Mucosa of stomach (tissue), 1 donor: ENCODE measurements around the gene TNC.

Source experiments
- H3K27me3 ChIP-seq: one replicate; pipeline ENCODE4 v1.7.0; 2013; ENCODE audit warnings: mild to moderate bottlenecking, low read length; ENCODE audit not compliant: control insufficient read depth, insufficient read depth
- H3K36me3 ChIP-seq: one replicate; pipeline ENCODE4 v1.7.0; 2013; ENCODE audit warnings: low read length; ENCODE audit not compliant: control insufficient read depth, insufficient read depth
- H3K4me1 ChIP-seq: one replicate; pipeline ENCODE4 v1.7.0; 2013; ENCODE audit warnings: mild to moderate bottlenecking, low read length; ENCODE audit not compliant: control insufficient read depth, insufficient read depth
- H3K4me3 ChIP-seq: one replicate; pipeline ENCODE4 v1.7.0; 2013; ENCODE audit warnings: low read length
- H3K9ac ChIP-seq: one replicate; pipeline ENCODE4 v1.7.0; 2013; ENCODE audit warnings: mild to moderate bottlenecking, low read length, moderate library complexity
- H3K9me3 ChIP-seq: one replicate; pipeline ENCODE4 v1.7.0; 2013; ENCODE audit warnings: mild to moderate bottlenecking, low read length, moderate library complexity; ENCODE audit not compliant: control insufficient read depth
- donor health status: Pancreatic carcinoma.

The TNC gene

DNA sequence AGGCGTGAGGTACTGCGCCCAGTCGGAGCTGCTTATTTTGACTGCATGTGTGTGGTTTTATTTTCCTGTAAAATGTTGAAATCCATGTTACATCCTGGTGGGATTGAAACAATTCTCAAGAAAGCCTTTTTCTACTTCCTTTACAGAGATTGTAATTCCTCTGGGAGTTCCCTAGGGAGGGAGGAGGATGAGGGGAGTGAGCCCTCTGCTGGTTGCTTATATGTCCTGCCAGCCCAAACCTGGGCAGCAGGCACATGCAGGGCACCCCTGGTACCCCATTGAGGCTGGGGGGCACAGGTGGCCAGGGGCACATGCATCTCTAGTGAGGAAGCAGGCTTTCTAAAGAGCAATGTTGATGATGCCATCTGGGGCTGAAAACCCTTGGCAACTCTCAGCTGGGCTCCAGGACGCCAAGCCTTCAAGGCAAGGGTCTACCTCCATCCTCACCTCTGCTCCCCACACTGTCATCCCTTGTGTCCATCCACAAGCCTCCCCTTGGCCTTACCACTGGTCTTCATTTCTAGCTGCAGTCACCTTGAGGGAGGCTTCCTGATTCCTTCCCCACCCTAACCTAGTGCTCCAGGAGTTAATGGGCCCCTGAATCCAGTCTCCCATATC, 102.8 kb downstream of the TNC start:
- Histone ChIP-seq H3K36me3 (no peaks in the 10 kb centered on the region), H3K4me3 (no peak overlapping the region), H3K9me3 (no peaks in the 10 kb centered on the region), H3K4me1 (peaks cover 5% of the 10 kb centered on the region), H3K9ac (no peak overlapping the region), H3K27me3 (no peaks in the 10 kb centered on the region)

DNA sequence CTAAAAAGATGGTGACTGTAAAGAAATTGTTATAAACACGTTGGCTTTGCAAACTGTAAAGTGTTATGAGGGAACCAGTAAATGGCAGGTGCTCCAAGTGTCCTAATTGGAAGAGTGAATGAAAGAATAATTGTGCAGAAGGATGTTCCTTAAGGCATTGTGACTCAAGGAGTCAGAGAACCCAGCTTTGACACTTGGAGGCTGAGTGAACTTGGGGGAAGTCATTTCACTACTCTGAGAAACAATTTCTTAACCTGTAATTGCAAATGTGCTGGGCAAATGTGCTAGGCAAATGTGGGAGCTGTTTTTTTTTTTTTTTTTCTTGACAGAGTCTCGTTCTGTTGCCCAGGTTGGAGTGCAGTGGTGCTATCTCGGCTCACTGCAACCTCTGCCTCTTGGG, 103.5 kb downstream of the TNC start:
- Histone ChIP-seq H3K4me1 (peaks cover 5% of the 10 kb centered on the region), H3K27me3 (no peaks in the 10 kb centered on the region), H3K36me3 (no peaks in the 10 kb centered on the region), H3K9ac (no peak overlapping the region), H3K4me3 (no peak overlapping the region), H3K9me3 (no peaks in the 10 kb centered on the region)

DNA sequence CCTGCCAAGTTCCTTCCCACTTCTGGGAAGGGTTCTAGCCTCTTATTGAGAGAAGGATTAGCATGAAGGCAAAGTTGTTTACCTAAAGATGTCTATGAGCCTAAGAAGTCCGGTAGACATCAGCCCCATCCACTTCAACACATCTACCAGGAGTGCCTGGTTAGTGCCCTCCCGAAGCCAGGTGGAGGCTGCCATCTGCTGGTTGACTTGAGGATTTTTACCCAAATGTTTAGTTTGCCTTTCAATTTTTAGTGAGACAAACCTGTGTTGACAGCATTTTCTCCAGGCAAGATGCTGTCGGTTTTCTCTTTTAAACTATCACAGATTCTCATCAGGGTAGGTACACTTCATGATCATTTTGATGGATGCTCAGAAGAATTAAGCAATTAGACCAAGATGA, 104.0 kb downstream of the TNC start:
- H3K9ac ChIP-seq = no peak overlapping the region

DNA sequence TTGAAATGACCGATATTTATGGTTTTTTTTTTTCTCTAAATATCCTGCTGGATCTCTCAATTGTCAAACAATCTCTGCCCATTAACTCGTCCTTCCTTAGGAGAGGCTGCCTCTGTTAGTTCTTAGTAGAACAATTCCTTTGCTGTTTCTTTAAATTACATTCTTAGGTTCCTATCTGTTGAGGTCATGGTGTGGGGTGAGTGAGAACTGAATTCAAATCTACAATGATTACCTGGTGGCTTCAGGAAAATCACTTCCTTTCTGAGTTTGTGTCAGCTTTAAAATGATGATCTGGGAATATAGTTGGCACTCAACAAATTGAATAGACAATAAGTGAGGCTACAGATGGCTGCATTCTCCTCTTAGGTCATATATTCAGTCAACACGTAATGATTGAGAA, 105.5 kb downstream of the TNC start:
- Histone ChIP-seq H3K27me3 (no peaks in the 10 kb centered on the region), H3K9ac (no peak overlapping the region), H3K9me3 (no peaks in the 10 kb centered on the region), H3K4me3 (no peak overlapping the region), H3K36me3 (no peaks in the 10 kb centered on the region), H3K4me1 (no peaks in the 10 kb centered on the region)

More for the DNA sequence above, 104.0 kb downstream of the TNC start:
- H3K9me3 ChIP-seq = no peaks in the 10 kb centered on the region
- H3K4me1 ChIP-seq = peaks cover 5% of the 10 kb centered on the region
- H3K4me3 ChIP-seq = no peak overlapping the region
- no peaks in the 10 kb centered on the region for H3K27me3 ChIP-seq
- no peaks in the 10 kb centered on the region for H3K36me3 ChIP-seq

DNA sequence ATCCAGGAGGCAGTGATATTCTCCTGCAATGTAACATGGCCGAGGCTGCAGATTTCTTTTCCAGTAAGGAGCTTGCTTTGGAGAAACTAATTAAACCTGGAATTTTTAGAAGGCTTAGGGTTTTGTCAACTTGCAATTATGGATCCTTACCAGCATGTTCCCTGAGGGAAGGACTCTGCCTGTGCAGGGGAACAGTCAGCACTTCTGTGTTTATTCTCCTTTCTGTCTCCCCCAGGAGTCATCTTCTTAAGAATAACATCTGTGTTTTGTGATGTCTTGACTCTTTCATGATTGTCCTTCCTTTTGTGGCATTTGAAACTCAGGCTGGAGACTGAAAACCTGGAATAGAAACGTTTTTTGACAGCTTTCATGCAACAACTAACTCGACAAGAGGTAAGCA, 107.1 kb downstream of the TNC start:
- no peaks in the 10 kb centered on the region for H3K4me1 ChIP-seq
- H3K9ac ChIP-seq = no peak overlapping the region
- H3K4me3 ChIP-seq = no peak overlapping the region
- no peaks in the 10 kb centered on the region for H3K27me3 ChIP-seq
- no peaks in the 10 kb centered on the region for H3K9me3 ChIP-seq
- H3K36me3 ChIP-seq = no peaks in the 10 kb centered on the region

DNA sequence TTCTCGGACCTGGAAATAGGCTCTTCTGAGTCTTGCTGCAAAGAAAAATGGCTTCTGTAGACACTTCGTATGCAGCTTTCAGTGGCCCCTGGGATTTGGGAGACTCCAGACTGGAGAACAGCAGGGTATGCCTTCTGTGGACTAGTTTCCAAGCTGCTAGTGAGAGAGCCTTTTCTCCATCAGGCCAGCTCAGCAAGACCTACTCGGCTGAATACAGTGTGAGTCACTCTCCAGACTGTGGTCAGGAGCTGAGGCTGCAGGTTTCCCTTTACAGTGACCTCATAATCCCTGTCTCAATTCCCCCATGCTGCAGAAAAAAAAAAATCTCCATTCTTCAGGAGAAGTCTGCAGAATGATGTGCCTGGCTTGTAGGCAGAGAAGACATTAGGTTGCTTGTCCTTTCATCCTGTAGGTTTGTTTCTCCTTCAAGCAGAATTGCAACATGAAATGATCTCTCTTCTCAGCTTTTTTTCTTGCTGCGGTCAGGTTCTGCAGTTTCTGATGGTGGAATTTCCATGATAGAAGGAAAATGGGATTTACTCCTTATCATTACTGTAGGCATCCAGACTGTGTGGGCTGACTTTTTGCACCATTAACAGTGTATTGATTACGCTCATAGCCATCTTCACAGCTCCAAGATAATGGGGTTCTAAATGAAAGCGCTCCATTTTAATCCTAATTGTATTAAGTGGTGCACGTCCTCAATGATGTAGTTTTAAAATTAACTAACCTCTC, 109.3 kb downstream of the TNC start:
- Histone ChIP-seq H3K36me3 (no peaks in the 10 kb centered on the region), H3K27me3 (no peaks in the 10 kb centered on the region), H3K4me3 (no peak overlapping the region), H3K9ac (no peak overlapping the region), H3K4me1 (no peaks in the 10 kb centered on the region), H3K9me3 (no peaks in the 10 kb centered on the region)

DNA sequence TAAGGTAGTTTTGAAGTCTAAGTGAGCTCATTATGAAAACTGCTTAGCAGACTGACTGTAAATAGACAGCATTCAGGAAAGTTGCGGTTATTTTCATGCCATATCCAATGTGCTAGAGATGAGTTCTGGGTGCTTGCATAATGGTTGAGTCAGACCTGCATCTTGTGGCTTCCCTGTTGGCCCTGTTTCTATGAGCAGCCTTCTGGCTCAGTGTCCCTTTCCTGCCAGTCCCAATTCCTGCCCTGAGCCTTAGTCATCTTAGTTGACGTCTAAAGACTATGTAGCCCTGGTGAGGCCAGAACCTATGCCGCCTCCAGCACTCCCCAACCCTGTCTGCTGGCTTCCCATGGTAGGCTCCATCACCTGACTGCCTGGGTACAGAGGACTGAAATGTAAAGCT, 111.3 kb downstream of the TNC start:
- Histone ChIP-seq H3K36me3 (no peaks in the 10 kb centered on the region), H3K27me3 (no peaks in the 10 kb centered on the region), H3K9me3 (no peaks in the 10 kb centered on the region), H3K9ac (no peak overlapping the region), H3K4me3 (no peak overlapping the region), H3K4me1 (no peaks in the 10 kb centered on the region)

DNA sequence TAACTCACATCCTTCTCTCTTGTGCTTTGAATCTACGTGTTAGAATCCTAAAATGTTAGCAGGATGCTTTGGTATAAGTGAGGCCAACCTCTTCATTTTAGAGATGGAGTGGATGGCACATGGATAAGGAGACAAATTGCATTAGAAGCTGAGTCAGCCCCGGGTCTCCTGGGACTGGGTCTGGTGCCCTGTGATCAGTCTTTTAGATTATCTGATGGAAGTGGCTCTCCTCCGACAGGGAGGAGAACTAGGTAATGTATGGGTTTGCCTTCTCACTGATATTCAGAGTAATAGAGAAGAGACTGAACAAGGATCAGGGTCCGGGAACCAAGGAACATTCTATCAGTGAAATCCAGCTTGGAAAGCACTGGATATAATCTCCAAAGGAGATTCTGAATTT, 112.6 kb downstream of the TNC start:
- no peaks in the 10 kb centered on the region for H3K27me3 ChIP-seq
- H3K9ac ChIP-seq = no peak overlapping the region
- no peaks in the 10 kb centered on the region for H3K36me3 ChIP-seq
- no peaks in the 10 kb centered on the region for H3K9me3 ChIP-seq
- no peak overlapping the region for H3K4me3 ChIP-seq
- no peaks in the 10 kb centered on the region for H3K4me1 ChIP-seq

DNA sequence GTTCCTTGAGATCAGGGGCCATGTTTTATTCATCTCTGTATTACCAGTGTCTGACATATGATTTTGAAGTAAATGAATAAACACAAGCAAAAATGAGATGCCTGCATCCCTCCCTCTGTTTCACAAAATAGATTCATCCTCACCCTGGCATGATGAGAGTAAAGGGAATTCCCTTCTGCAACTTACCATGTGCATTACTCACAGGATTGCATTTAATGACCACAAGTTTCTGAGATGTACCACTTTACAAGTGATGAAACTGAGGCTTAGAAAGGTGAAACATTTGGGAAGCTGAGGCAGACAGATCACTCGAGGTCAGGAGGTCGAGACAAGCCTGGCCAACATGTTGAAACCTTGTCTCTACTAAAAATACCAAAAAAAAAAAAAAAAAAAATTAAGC, 113.4 kb downstream of the TNC start:
- H3K27me3 ChIP-seq = no peaks in the 10 kb centered on the region

DNA sequence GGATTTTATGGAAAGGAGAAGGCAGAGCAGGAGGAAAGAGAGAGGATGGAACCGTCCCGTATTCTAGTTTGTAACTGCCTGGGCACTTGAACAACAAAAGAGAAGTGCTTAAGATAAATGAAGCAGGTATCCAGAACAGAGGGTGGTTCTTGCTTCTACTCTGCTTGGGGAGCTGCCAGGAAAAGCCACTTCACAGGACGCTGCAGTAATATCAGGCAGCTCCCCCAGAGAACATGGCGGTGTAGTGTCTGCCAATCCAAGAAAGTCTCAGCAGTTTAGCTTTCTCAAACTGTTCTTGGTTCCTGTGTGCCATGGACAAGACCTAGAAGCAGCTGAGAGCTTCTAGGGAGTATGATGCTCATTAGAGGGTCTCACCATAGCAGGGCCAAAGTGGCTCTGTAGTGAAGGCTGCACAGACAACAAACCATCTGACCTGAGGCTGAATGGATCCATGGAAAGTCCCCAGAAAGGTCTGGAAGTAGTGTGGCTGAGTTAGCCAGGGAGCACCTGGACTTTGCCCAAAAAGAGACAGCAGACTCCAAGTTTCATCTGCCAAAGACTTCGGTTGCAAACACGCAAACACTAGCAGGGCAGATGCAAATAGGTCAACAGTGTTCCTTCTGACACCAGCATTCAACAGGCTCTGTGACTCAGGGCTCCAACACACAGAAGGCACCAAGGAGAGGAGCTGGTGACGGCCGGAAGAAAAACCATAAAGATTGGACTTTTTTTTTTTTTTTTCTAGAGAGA, 115.4 kb downstream of the TNC start:
- no peaks in the 10 kb centered on the region for H3K9me3 ChIP-seq
- no peaks in the 10 kb centered on the region for H3K27me3 ChIP-seq
- H3K4me1 ChIP-seq = no peaks in the 10 kb centered on the region
- H3K36me3 ChIP-seq = no peaks in the 10 kb centered on the region
- no peak overlapping the region for H3K9ac ChIP-seq
- H3K4me3 ChIP-seq = no peak overlapping the region

More for the DNA sequence above, 113.4 kb downstream of the TNC start:
- H3K9ac ChIP-seq = no peak overlapping the region
- H3K36me3 ChIP-seq = no peaks in the 10 kb centered on the region
- no peaks in the 10 kb centered on the region for H3K9me3 ChIP-seq
- no peak overlapping the region for H3K4me3 ChIP-seq
- H3K4me1 ChIP-seq = no peaks in the 10 kb centered on the region

DNA sequence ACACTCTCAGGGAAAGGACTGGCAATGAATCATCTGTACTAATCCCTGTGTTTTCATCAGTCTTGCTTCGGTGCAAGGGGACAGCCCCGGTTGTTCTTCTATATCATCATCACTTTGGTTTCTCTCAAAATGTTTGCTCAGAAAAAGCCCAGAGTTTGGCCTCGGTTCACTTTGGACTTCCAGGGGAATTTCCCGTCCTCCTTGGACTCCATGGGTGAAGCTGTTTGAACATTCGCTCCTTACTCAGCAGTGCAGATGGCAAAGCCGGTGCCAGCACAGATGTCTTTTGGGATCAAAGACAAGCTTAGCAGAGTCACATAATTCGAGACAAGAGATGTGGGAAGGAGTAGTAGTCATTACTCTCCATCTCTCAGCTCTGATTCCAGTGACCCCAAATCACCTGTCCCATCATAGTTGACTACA, 117.7 kb downstream of the TNC start:
- Histone ChIP-seq H3K4me3 (no peak overlapping the region), H3K27me3 (no peaks in the 10 kb centered on the region), H3K9me3 (no peaks in the 10 kb centered on the region), H3K9ac (no peak overlapping the region), H3K36me3 (no peaks in the 10 kb centered on the region), H3K4me1 (peaks cover 12% of the 10 kb centered on the region)

DNA sequence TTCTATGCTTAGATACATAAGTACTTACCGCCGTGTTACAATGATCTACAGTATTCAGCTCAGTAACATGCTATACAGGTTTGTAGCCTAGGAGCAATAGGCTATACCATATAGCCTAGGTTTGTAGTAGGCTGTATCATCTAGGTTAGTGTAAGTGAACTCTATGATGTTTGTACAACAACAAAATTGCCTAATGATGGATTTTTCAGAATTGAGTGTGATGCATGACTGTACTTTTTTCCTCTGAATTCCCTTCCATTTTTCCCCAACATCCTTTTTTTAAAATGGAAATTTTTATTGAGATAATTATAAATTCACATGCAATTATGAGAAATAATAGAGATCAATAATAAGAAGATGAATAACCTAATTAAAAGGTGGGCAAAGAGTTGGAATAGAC, 119.6 kb downstream of the TNC start:
- no peaks in the 10 kb centered on the region for H3K36me3 ChIP-seq
- no peak overlapping the region for H3K9ac ChIP-seq
- H3K4me3 ChIP-seq = no peak overlapping the region
- peaks cover 13% of the 10 kb centered on the region for H3K4me1 ChIP-seq
- H3K9me3 ChIP-seq = no peaks in the 10 kb centered on the region
- no peaks in the 10 kb centered on the region for H3K27me3 ChIP-seq
